CD8-positive, alpha-beta memory T cell (primary cell): ENCODE results near the gene APPL1. TPM values are rescaled to one million over a fixed set of nuclear protein-coding genes. Genes with fewer than 3 reads are reported as not detected.

ENCODE experiments used
- CTCF ChIA-PET: fragments of 350-600 bp; sonication (Branson Sonifier 250); formaldehyde crosslinking; loops from one replicate; lab custom pipeline; 2021; ENCODE audit warnings: antibody characterized with exemption; lab: Charles Lee
- POLR2A ChIA-PET: fragments of 350-600 bp; sonication (Branson Sonifier 250); formaldehyde crosslinking; loops from one replicate; lab custom pipeline; 2021; ENCODE audit warnings: antibody characterized with exemption; lab: Charles Lee
- DNase-seq, 5 donors: peaks; one replicate each; pipeline versions ENCODE4 v3.0.0 to v3.0.0-alpha.2; 2020 to 2022; ENCODE audit warnings: mixed read lengths in 1 of 5
- H3K27ac ChIP-seq: one replicate; pipeline ENCODE4 v1.7.0; 2013; ENCODE audit warnings: low read depth, mild to moderate bottlenecking, low read length, moderate library complexity
- H3K27me3 ChIP-seq: 2 replicates; pipeline ENCODE4 v1.7.0; 2013; ENCODE audit warnings: low read length, mild to moderate bottlenecking; ENCODE audit not compliant: insufficient read depth, poor library complexity, severe bottlenecking
- H3K36me3 ChIP-seq: 2 replicates; pipeline ENCODE4 v1.7.0; 2013; ENCODE audit warnings: mild to moderate bottlenecking, low read length, moderate library complexity; ENCODE audit not compliant: insufficient read depth
- H3K4me1 ChIP-seq: 2 replicates; pipeline ENCODE4 v1.7.0; 2013; ENCODE audit warnings: mild to moderate bottlenecking, low read length, moderate library complexity; ENCODE audit not compliant: insufficient read depth
- H3K4me3 ChIP-seq: 2 replicates; pipeline ENCODE4 v1.7.0; 2013; ENCODE audit warnings: mild to moderate bottlenecking, low read length
- H3K9me3 ChIP-seq: 2 replicates; pipeline ENCODE4 v1.7.0; 2013; ENCODE audit warnings: mild to moderate bottlenecking, low read length
- H3K27ac Mint-ChIP-seq, 8 donors: one replicate each; pipeline ENCODE4 v1.8.0; 2020 to 2021; ENCODE audit warnings: mixed read lengths in 8 of 8, mild to moderate bottlenecking in 6 of 8, inconsistent platforms in 3 of 8, moderate library complexity in 3 of 8
- H3K27me3 Mint-ChIP-seq, 2 donors: one replicate each; pipeline ENCODE4 v1.8.0; 2020 to 2021; ENCODE audit warnings: mixed read lengths in 2 of 2, mild to moderate bottlenecking in 1 of 2, moderate library complexity in 1 of 2
- H3K36me3 Mint-ChIP-seq, 3 donors: one replicate each; pipeline ENCODE4 v1.8.0; 2020 to 2021; ENCODE audit warnings: mixed read lengths in 3 of 3, inconsistent platforms in 1 of 3, mild to moderate bottlenecking in 1 of 3
- H3K4me1 Mint-ChIP-seq, 3 donors: one replicate each; pipeline ENCODE4 v1.8.0; 2020 to 2021; ENCODE audit warnings: mixed read lengths in 3 of 3, inconsistent platforms in 1 of 3, mild to moderate bottlenecking in 1 of 3
- H3K4me3 Mint-ChIP-seq, 7 donors: one replicate each; pipeline ENCODE4 v1.8.0; 2020 to 2021; ENCODE audit warnings: mixed read lengths in 7 of 7, mild to moderate bottlenecking in 6 of 7, moderate library complexity in 4 of 7, inconsistent platforms in 2 of 7
- H3K9me3 Mint-ChIP-seq, 5 donors: one replicate each; pipeline ENCODE4 v1.8.0; 2020 to 2022; ENCODE audit warnings: mixed read lengths in 5 of 5, mild to moderate bottlenecking in 3 of 5, moderate library complexity in 2 of 5, inconsistent platforms in 1 of 5
- polyA plus RNA-seq: library from polyadenylated mRNA; unstranded; fragments of 300-500 nt; fragmentation: Illumina TruSeq; gene quantifications from one replicate; pipeline ENCODE4 v1.2.3, GENCODE V29; 2021
- total RNA-seq, 2 experiments: library from RNA; stranded (reverse); gene quantifications; one replicate each; pipeline ENCODE4 v1.2.3, GENCODE V29; 2021

APPL1 gene
- total and polyA plus RNA-seq, 3 experiments from 2014 or later, result 35.9 to 43.5 (median 36.1) TPM

GRCh38 chr3:57244946-57245345 lies 17.4 kb downstream of the APPL1 start:
- Mint-ChIP-seq H3K36me3 (peaks cover 18 to 83% (median 28%) of the 10 kb centered on the region in 3 donors), H3K4me3 (no peak overlapping the region), H3K27ac (no peak overlapping the region), H3K4me1 (no peaks in the 10 kb centered on the region), H3K9me3 (no peaks in the 10 kb centered on the region), H3K27me3 (no peaks in the 10 kb centered on the region)
- DNase-seq, result no peak
- Histone ChIP-seq H3K27me3 (no peaks in the 10 kb centered on the region), H3K9me3 (no peaks in the 10 kb centered on the region), H3K4me3 (no peak overlapping the region), H3K27ac (no peak overlapping the region), H3K4me1 (no peaks in the 10 kb centered on the region), H3K36me3 (peaks cover 26% of the 10 kb centered on the region)
- ChIA-PET CTCF (no interaction called here), POLR2A (no interaction called here)

GRCh38 chr3:57252404-57252803 lies 24.9 kb downstream of the APPL1 start:
- Histone ChIP-seq H3K27me3 (no peaks in the 10 kb centered on the region), H3K4me1 (no peaks in the 10 kb centered on the region), H3K4me3 (no peak overlapping the region), H3K36me3 (peaks cover 13% of the 10 kb centered on the region), H3K9me3 (no peaks in the 10 kb centered on the region), H3K27ac (no peak overlapping the region)
- H3K4me3 Mint-ChIP-seq, result no peak overlapping the region
- peaks cover 6 to 54% (median 21%) of the 10 kb centered on the region in 3 donors for H3K36me3 Mint-ChIP-seq
- no peak overlapping the region for H3K27ac Mint-ChIP-seq
- no peaks in the 10 kb centered on the region for H3K9me3 Mint-ChIP-seq
- no peaks in the 10 kb centered on the region for H3K27me3 Mint-ChIP-seq
- no peaks in the 10 kb centered on the region for H3K4me1 Mint-ChIP-seq
- POLR2A ChIA-PET, result no interaction called here
- CTCF ChIA-PET, result no interaction called here
- DNase-seq, result no peak

- Mint-ChIP-seq H3K27ac (peak overlapping the region in 2 of 8 donors; percentile 23 to 43), H3K36me3 (peaks cover 17 to 71% (median 31%) of the 10 kb centered on the region in 3 donors), H3K27me3 (no peaks in the 10 kb centered on the region), H3K9me3 (no peaks in the 10 kb centered on the region), H3K4me1 (no peaks in the 10 kb centered on the region), H3K4me3 (no peak overlapping the region)
- CTCF ChIA-PET, result no interaction called here
- Histone ChIP-seq H3K36me3 (peaks cover 10% of the 10 kb centered on the region), H3K4me1 (no peaks in the 10 kb centered on the region), H3K9me3 (no peaks in the 10 kb centered on the region), H3K27me3 (no peaks in the 10 kb centered on the region), H3K27ac (no peak overlapping the region), H3K4me3 (no peak overlapping the region)
- DNase-seq, result no peak
- POLR2A ChIA-PET, result no interaction called here
Observed at GRCh38 chr3:57256844-57257243, 29.3 kb downstream of the APPL1 start.

GRCh38 chr3:57257678-57258077 lies 30.1 kb downstream of the APPL1 start:
- Mint-ChIP-seq H3K36me3 (peaks cover 24 to 69% (median 31%) of the 10 kb centered on the region in 3 donors), H3K4me3 (no peak overlapping the region), H3K27me3 (no peaks in the 10 kb centered on the region), H3K9me3 (no peaks in the 10 kb centered on the region), H3K27ac (no peak overlapping the region), H3K4me1 (no peaks in the 10 kb centered on the region)
- DNase-seq, result no peak
- ChIA-PET CTCF (interaction anchor here (0.6 kb wide), 1 partner anchor 23 kb away, joined by 3 read pairs; no protein-coding TSS in a partner anchor), POLR2A (no interaction called here)
- H3K4me3 ChIP-seq, result no peak overlapping the region
- no peaks in the 10 kb centered on the region for H3K4me1 ChIP-seq
- no peak overlapping the region for H3K27ac ChIP-seq
- H3K27me3 ChIP-seq, result no peaks in the 10 kb centered on the region
- no peaks in the 10 kb centered on the region for H3K9me3 ChIP-seq
- H3K36me3 ChIP-seq, result peaks cover 10% of the 10 kb centered on the region

GRCh38 chr3:57261119-57261518 lies 33.6 kb downstream of the APPL1 start:
- peaks cover 16% of the 10 kb centered on the region for H3K36me3 ChIP-seq

GRCh38 chr3:57261929-57262328 lies 34.4 kb downstream of the APPL1 start:
- H3K9me3 ChIP-seq, result no peaks in the 10 kb centered on the region
- ChIA-PET POLR2A (no interaction called here), CTCF (no interaction called here)
- no peak overlapping the region for H3K4me3 Mint-ChIP-seq
- DNase-seq, result no peak
- no peaks in the 10 kb centered on the region for H3K27me3 ChIP-seq
- no peak overlapping the region for H3K27ac Mint-ChIP-seq
- no peaks in the 10 kb centered on the region for H3K27me3 Mint-ChIP-seq
- H3K9me3 Mint-ChIP-seq, result peaks cover 0 to 8% (median 3%) of the 10 kb centered on the region in 5 donors
- H3K4me1 Mint-ChIP-seq, result no peaks in the 10 kb centered on the region
- H3K36me3 ChIP-seq, result peaks cover 16% of the 10 kb centered on the region
- H3K4me1 ChIP-seq, result no peaks in the 10 kb centered on the region
- H3K4me3 ChIP-seq, result no peak overlapping the region
- peaks cover 53 to 87% (median 63%) of the 10 kb centered on the region in 3 donors for H3K36me3 Mint-ChIP-seq
- H3K27ac ChIP-seq, result no peak overlapping the region

More at GRCh38 chr3:57261119-57261518, 33.6 kb downstream of the APPL1 start:
- H3K27ac ChIP-seq, result no peak overlapping the region
- no peaks in the 10 kb centered on the region for H3K9me3 ChIP-seq
- DNase-seq, result no peak
- peaks cover 0 to 8% (median 3%) of the 10 kb centered on the region in 5 donors for H3K9me3 Mint-ChIP-seq
- H3K4me1 ChIP-seq, result no peaks in the 10 kb centered on the region
- no peak overlapping the region for H3K4me3 Mint-ChIP-seq
- H3K27ac Mint-ChIP-seq, result peak overlapping the region in 2 of 8 donors; percentile 0 to 54
- H3K36me3 Mint-ChIP-seq, result peaks cover 46 to 82% (median 56%) of the 10 kb centered on the region in 3 donors
- no peaks in the 10 kb centered on the region for H3K27me3 ChIP-seq
- no peaks in the 10 kb centered on the region for H3K4me1 Mint-ChIP-seq
- ChIA-PET CTCF (no interaction called here), POLR2A (no interaction called here)
- H3K4me3 ChIP-seq, result no peak overlapping the region
- no peaks in the 10 kb centered on the region for H3K27me3 Mint-ChIP-seq

- Mint-ChIP-seq H3K4me1 (no peaks in the 10 kb centered on the region), H3K36me3 (peaks cover 39 to 81% (median 48%) of the 10 kb centered on the region in 3 donors), H3K27ac (no peak overlapping the region), H3K27me3 (no peaks in the 10 kb centered on the region), H3K9me3 (peaks cover 0 to 8% (median 3%) of the 10 kb centered on the region in 5 donors), H3K4me3 (no peak overlapping the region)
- Histone ChIP-seq H3K4me1 (no peaks in the 10 kb centered on the region), H3K36me3 (peaks cover 12% of the 10 kb centered on the region), H3K27ac (no peak overlapping the region), H3K9me3 (no peaks in the 10 kb centered on the region), H3K27me3 (no peaks in the 10 kb centered on the region), H3K4me3 (no peak overlapping the region)
- POLR2A ChIA-PET, result no interaction called here
- CTCF ChIA-PET, result no interaction called here
- no peak for DNase-seq
Observed at GRCh38 chr3:57268416-57268815, 40.9 kb downstream of the APPL1 start.

- no peak overlapping the region for H3K4me3 ChIP-seq
- Mint-ChIP-seq H3K9me3 (no peaks in the 10 kb centered on the region), H3K4me3 (no peak overlapping the region), H3K4me1 (no peaks in the 10 kb centered on the region), H3K27me3 (no peaks in the 10 kb centered on the region), H3K27ac (no peak overlapping the region), H3K36me3 (peaks cover 4 to 35% (median 10%) of the 10 kb centered on the region in 3 donors)
- no peaks in the 10 kb centered on the region for H3K9me3 ChIP-seq
- no peak overlapping the region for H3K27ac ChIP-seq
- no peak for DNase-seq
- no peaks in the 10 kb centered on the region for H3K4me1 ChIP-seq
- H3K36me3 ChIP-seq, result no peaks in the 10 kb centered on the region
- ChIA-PET CTCF (no interaction called here), POLR2A (no interaction called here)
- no peaks in the 10 kb centered on the region for H3K27me3 ChIP-seq
Observed at GRCh38 chr3:57274845-57275244, 47.3 kb downstream of the APPL1 start.
